Measurements from ENCODE around the gene SCUBE1. TPM values are rescaled to one million over a fixed set of nuclear protein-coding genes. Genes with fewer than 3 reads are reported as not detected.

The SCUBE1 gene
- total RNA-seq, 2 experiments from 2014 or later = not detected

DNA sequence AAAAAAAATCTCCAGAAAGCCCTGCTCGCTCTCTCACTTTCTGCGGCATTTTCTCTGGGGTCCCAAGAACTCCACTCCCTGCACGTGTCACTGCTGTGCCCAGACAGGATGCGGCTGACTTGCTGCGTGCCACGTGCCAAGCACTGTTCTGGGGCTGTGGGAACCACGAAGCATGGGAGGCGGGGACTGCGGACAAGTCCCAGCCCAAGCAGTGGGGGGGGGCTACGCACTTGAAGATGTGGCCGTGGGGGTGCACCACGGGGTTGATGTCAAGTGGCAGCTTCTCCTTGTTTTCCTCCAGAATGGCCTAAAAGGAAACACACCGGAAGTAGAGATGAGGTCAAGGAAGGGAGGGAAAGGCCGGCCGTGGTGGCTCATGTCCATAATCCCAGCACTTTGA is 167.1 kb downstream of the SCUBE1 start:
- no peak for DNase-seq (ENCODE audit: low spot score)
- no peaks in the 10 kb centered on the region for H3K9me2 ChIP-seq (ENCODE audit: insufficient read depth, low read length)
- H3K4me2 ChIP-seq (ENCODE audit: low read length) = no peak overlapping the region
- intact Hi-C loops (cut with micrococcal nuclease; ENCODE audit: unreplicated experiment) = no loop called here
- no peak overlapping the region for H2AFZ ChIP-seq (ENCODE audit: low read length)
- BruUV-seq (replicated peaks) = no TSS peak
- no peak overlapping the region for H3K4me3 ChIP-seq (ENCODE audit: low read depth, low read length, poor library complexity, severe bottlenecking)
- no peaks in the 10 kb centered on the region for H3K4me1 ChIP-seq (ENCODE audit: insufficient read depth, low read length, poor library complexity, severe bottlenecking)
- POLR2A ChIA-PET = interaction anchor here (0.7 kb wide), 1 partner anchor 1259 kb away, joined by 3 read pairs; no protein-coding TSS in a partner anchor
- peaks cover 85% of the 10 kb centered on the region for H3K36me3 ChIP-seq (ENCODE audit: insufficient read depth, low read length)
- TF ChIP-seq EZH2phosphoT487 (IDR thresholded peaks at IDR 0.05; ENCODE audit: borderline replicate concordance, low read depth, low read length) = no peak
- TF ChIP-seq, protein P1, sequence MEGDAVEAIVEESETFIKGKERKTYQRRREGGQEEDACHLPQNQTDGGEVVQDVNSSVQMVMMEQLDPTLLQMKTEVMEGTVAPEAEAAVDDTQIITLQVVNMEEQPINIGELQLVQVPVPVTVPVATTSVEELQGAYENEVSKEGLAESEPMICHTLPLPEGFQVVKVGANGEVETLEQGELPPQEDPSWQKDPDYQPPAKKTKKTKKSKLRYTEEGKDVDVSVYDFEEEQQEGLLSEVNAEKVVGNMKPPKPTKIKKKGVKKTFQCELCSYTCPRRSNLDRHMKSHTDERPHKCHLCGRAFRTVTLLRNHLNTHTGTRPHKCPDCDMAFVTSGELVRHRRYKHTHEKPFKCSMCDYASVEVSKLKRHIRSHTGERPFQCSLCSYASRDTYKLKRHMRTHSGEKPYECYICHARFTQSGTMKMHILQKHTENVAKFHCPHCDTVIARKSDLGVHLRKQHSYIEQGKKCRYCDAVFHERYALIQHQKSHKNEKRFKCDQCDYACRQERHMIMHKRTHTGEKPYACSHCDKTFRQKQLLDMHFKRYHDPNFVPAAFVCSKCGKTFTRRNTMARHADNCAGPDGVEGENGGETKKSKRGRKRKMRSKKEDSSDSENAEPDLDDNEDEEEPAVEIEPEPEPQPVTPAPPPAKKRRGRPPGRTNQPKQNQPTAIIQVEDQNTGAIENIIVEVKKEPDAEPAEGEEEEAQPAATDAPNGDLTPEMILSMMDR (conservative IDR thresholded peaks at IDR 0.05; ENCODE audit: low read length) = no peak
- no peak overlapping the region for H3K27ac ChIP-seq (ENCODE audit: low read depth, low read length, poor library complexity, severe bottlenecking)
- no peaks in the 10 kb centered on the region for H3K9me3 ChIP-seq (ENCODE audit: low read length)
- H3K79me2 ChIP-seq (ENCODE audit: insufficient read depth, low read depth, low read length) = no peaks in the 10 kb centered on the region
- CTCF ChIA-PET (ENCODE audit: unreplicated experiment) = no interaction called here
- no peaks in the 10 kb centered on the region for H4K20me1 ChIP-seq (ENCODE audit: insufficient read depth, low read length)

DNA sequence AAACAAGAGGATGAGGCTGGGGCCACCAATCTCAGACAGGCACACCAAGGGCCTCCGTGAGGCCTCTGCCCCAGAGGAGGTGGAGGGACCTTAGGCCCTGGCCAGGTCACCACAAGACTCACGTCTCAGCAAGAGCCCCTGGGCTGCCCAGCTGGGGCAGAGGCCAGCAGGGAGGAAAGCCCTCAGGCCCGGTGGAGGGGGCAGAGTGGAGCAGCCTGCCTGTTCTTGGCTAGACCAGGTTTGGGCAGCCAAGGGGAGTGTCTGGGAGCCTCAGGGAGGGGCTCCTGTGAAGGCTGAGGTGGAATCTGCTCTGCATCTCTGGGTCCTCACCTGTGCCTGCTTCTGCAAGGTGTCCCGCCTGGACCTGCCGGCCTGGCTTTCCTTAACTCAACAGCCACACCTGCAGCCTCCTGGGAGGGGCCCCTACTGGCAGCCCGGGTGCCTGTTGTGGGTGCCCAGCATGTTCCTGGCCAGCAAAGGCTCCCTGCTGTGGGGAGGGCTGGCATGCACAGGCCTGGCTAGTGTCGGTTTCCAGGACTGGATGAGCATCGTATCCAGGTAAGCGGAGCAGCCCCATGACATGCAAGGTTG is 168.1 kb downstream of the SCUBE1 start:
- Histone ChIP-seq H3K9me2 (ENCODE audit: insufficient read depth, low read length) (no peaks in the 10 kb centered on the region), H3K4me1 (ENCODE audit: insufficient read depth, low read length, poor library complexity, severe bottlenecking) (no peaks in the 10 kb centered on the region), H3K4me2 (ENCODE audit: low read length) (no peak overlapping the region), H3K4me3 (ENCODE audit: low read depth, low read length, poor library complexity, severe bottlenecking) (no peak overlapping the region), H3K9me3 (ENCODE audit: low read length) (no peaks in the 10 kb centered on the region), H3K36me3 (ENCODE audit: insufficient read depth, low read length) (peaks cover 85% of the 10 kb centered on the region), H3K27ac (ENCODE audit: low read depth, low read length, poor library complexity, severe bottlenecking) (no peak overlapping the region), H2AFZ (ENCODE audit: low read length) (no peak overlapping the region), H3K79me2 (ENCODE audit: insufficient read depth, low read depth, low read length) (no peaks in the 10 kb centered on the region), H4K20me1 (ENCODE audit: insufficient read depth, low read length) (no peaks in the 10 kb centered on the region)
- DNase-seq (ENCODE audit: low spot score) = no peak
- TF ChIP-seq, protein P1 (conservative IDR thresholded peaks at IDR 0.05; ENCODE audit: low read length) = no peak
- TF ChIP-seq EZH2phosphoT487 (IDR thresholded peaks at IDR 0.05; ENCODE audit: borderline replicate concordance, low read depth, low read length) = no peak
- POLR2A ChIA-PET = no interaction called here
- CTCF ChIA-PET (ENCODE audit: unreplicated experiment) = no interaction called here
- intact Hi-C loops (cut with micrococcal nuclease; ENCODE audit: unreplicated experiment) = no loop called here
- BruUV-seq (replicated peaks) = no TSS peak

DNA sequence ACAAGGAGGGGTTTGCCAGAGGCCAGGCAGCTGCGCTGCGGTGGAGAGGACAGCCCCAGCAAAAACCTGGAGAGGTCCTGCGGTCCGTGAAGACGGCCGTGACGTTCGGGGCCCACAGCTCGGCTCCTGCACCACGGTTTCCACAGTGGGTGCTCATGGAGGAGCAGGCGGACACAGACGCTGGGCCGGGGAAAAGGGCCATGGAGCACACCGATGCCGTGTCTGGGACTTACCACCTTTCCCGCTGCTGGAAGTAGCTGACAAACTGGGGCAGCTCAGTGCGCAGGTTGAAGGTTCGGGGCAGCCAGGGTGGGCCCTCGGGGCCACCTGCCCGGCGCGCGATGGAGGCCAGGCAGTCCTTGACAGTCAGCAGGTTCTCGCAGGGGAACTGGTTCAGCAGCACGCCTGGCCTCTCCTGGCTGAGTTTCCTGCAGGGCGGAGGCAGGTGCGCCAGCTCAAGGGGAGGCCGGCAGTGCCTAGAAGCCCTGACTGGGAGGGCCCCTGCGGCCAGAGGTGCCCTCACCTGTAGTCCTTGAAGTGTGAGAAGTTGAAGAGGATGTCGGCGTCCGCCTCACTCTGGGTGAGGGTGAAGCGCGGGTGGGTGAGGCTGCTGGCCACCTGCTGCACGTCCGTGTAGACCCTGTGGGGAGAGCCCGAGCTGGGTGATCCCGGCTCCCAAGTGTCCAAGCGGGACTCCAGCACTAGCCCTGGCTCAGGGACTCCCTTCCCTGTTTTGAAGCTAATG is 169.0 kb downstream of the SCUBE1 start:
- no peaks in the 10 kb centered on the region for H3K9me2 ChIP-seq (ENCODE audit: insufficient read depth, low read length)
- intact Hi-C loops (cut with micrococcal nuclease; ENCODE audit: unreplicated experiment) = no loop called here
- no peaks in the 10 kb centered on the region for H3K79me2 ChIP-seq (ENCODE audit: insufficient read depth, low read depth, low read length)
- TF ChIP-seq, protein P1 (conservative IDR thresholded peaks at IDR 0.05; ENCODE audit: low read length) = no peak
- TF ChIP-seq EZH2phosphoT487 (IDR thresholded peaks at IDR 0.05; ENCODE audit: borderline replicate concordance, low read depth, low read length) = no peak
- ChIA-PET CTCF (ENCODE audit: unreplicated experiment) (no interaction called here), POLR2A (no interaction called here)
- peaks cover 85% of the 10 kb centered on the region for H3K36me3 ChIP-seq (ENCODE audit: insufficient read depth, low read length)
- H4K20me1 ChIP-seq (ENCODE audit: insufficient read depth, low read length) = no peaks in the 10 kb centered on the region
- H3K27ac ChIP-seq (ENCODE audit: low read depth, low read length, poor library complexity, severe bottlenecking) = no peak overlapping the region
- H3K4me3 ChIP-seq (ENCODE audit: low read depth, low read length, poor library complexity, severe bottlenecking) = no peak overlapping the region
- no peaks in the 10 kb centered on the region for H3K4me1 ChIP-seq (ENCODE audit: insufficient read depth, low read length, poor library complexity, severe bottlenecking)
- no peaks in the 10 kb centered on the region for H3K9me3 ChIP-seq (ENCODE audit: low read length)
- no TSS peak for BruUV-seq (replicated peaks)
- no peak overlapping the region for H2AFZ ChIP-seq (ENCODE audit: low read length)
- H3K4me2 ChIP-seq (ENCODE audit: low read length) = no peak overlapping the region
- DNase-seq (ENCODE audit: low spot score) = no peak
